Duodenal mucosa (tissue), 2 donors: Measurements from ENCODE around the gene TAF11L13.
"Not testable (repeated sequence)": the region's sequence is repeated elsewhere in the genome, so short reads cannot be mapped to it uniquely, and the experiment has no call there.

Experiments
- H3K27ac ChIP-seq: one replicate; pipeline ENCODE4 v1.7.0; 2013; ENCODE audit warnings: low read depth, low read length
- H3K27me3 ChIP-seq, 2 donors: one replicate each; pipeline ENCODE4 v1.7.0; 2013; ENCODE audit warnings: low read length in 2 of 2, control low read depth in 1 of 2; ENCODE audit not compliant: insufficient read depth in 2 of 2, control insufficient read depth in 1 of 2
- H3K36me3 ChIP-seq, 2 donors: one replicate each; pipeline ENCODE4 v1.7.0; 2013; ENCODE audit warnings: low read length in 2 of 2, control low read depth in 1 of 2; ENCODE audit not compliant: insufficient read depth in 2 of 2, control insufficient read depth in 1 of 2
- H3K4me1 ChIP-seq, 2 donors: one replicate each; pipeline ENCODE4 v1.7.0; 2013; ENCODE audit warnings: low read length in 2 of 2, control low read depth in 1 of 2; ENCODE audit not compliant: insufficient read depth in 2 of 2, control insufficient read depth in 1 of 2
- H3K4me3 ChIP-seq, 2 donors: one replicate each; pipeline ENCODE4 v1.7.0; 2013; ENCODE audit warnings: low read length in 2 of 2, low read depth in 1 of 2
- H3K9ac ChIP-seq, 2 donors: one replicate each; pipeline ENCODE4 v1.7.0; 2013; ENCODE audit warnings: low read length in 2 of 2, low read depth in 1 of 2
- H3K9me3 ChIP-seq, 2 donors: one replicate each; pipeline ENCODE4 v1.7.0; 2013; ENCODE audit warnings: low read length in 2 of 2, control low read depth in 1 of 2; ENCODE audit not compliant: control insufficient read depth in 1 of 2

The TAF11L13 gene

GRCh38 chr5:17619354-17619753 lies 12.5 kb upstream of the TAF11L13 start:
- H3K27me3 ChIP-seq = no peaks in the 10 kb centered on the region
- H3K36me3 ChIP-seq = no peaks in the 10 kb centered on the region
- no peak overlapping the region for H3K4me3 ChIP-seq
- H3K4me1 ChIP-seq = no peaks in the 10 kb centered on the region
- H3K27ac ChIP-seq = no peak overlapping the region
- H3K9ac ChIP-seq = no peak overlapping the region
- H3K9me3 ChIP-seq = peaks cover 0 to 12% of the 10 kb centered on the region in 2 donors

GRCh38 chr5:17620627-17621026 lies 11.3 kb upstream of the TAF11L13 start:
- H3K9me3 ChIP-seq = peaks cover 0 to 7% of the 10 kb centered on the region in 2 donors
- no peaks in the 10 kb centered on the region for H3K4me1 ChIP-seq
- no peaks in the 10 kb centered on the region for H3K36me3 ChIP-seq
- no peak overlapping the region for H3K4me3 ChIP-seq
- H3K9ac ChIP-seq = no peak overlapping the region
- H3K27ac ChIP-seq = no peak overlapping the region
- no peaks in the 10 kb centered on the region for H3K27me3 ChIP-seq

- Histone ChIP-seq H3K36me3 (no peaks in the 10 kb centered on the region), H3K4me3 (no peak overlapping the region), H3K27ac (no peak overlapping the region), H3K27me3 (no peaks in the 10 kb centered on the region), H3K4me1 (no peaks in the 10 kb centered on the region), H3K9me3 (peaks cover 0 to 2% of the 10 kb centered on the region in 2 donors), H3K9ac (no peak overlapping the region)
Observed at GRCh38 chr5:17625686-17626085, 6.2 kb upstream of the TAF11L13 start.

- no peak within 1 kb of the TSS for H3K27ac ChIP-seq
- no peaks in the 10 kb centered on the region for H3K27me3 ChIP-seq
- no peaks in the 10 kb centered on the region for H3K36me3 ChIP-seq
- no peak within 1 kb of the TSS for H3K4me3 ChIP-seq
- H3K9me3 ChIP-seq = peaks cover 4 to 7% of the 10 kb centered on the region in 2 donors
- H3K9ac ChIP-seq = no peak within 1 kb of the TSS
- H3K4me1 ChIP-seq = no peaks in the 10 kb centered on the region
Observed at GRCh38 chr5:17634160-17634559, 2.3 kb downstream of the TAF11L13 start, which contains the start of gene TAF11L14. Gene TAF11L14, plus strand, starts transcription at chr5:17634460.

GRCh38 chr5:17649232-17649631 lies 17.3 kb downstream of the TAF11L13 start:
- H3K9me3 ChIP-seq, H3K27me3 ChIP-seq, H3K27ac ChIP-seq, H3K36me3 ChIP-seq, H3K4me3 ChIP-seq, H3K4me1 ChIP-seq, H3K9ac ChIP-seq: not testable (repeated sequence)

- not testable (repeated sequence) for H3K27me3 ChIP-seq, H3K9ac ChIP-seq, H3K4me1 ChIP-seq, H3K36me3 ChIP-seq, H3K9me3 ChIP-seq, H3K27ac ChIP-seq, H3K4me3 ChIP-seq
Observed at GRCh38 chr5:17655201-17655759, 23.4 kb downstream of the TAF11L13 start.

- Histone ChIP-seq H3K36me3 (no peaks in the 10 kb centered on the region), H3K9ac (no peak overlapping the region), H3K27ac (no peak overlapping the region), H3K27me3 (no peaks in the 10 kb centered on the region), H3K9me3 (peaks cover 0 to 4% of the 10 kb centered on the region in 2 donors), H3K4me1 (no peaks in the 10 kb centered on the region), H3K4me3 (no peak overlapping the region)
Observed at GRCh38 chr5:17655921-17656320, 24.0 kb downstream of the TAF11L13 start.

GRCh38 chr5:17663182-17663581 lies 31.3 kb downstream of the TAF11L13 start:
- Histone ChIP-seq H3K4me1 (no peaks in the 10 kb centered on the region), H3K27me3 (no peaks in the 10 kb centered on the region), H3K9ac (no peak overlapping the region), H3K36me3 (no peaks in the 10 kb centered on the region), H3K27ac (no peak overlapping the region), H3K9me3 (peaks cover 4 to 14% of the 10 kb centered on the region in 2 donors), H3K4me3 (no peak overlapping the region)

- peaks cover 14 to 24% of the 10 kb centered on the region in 2 donors for H3K9me3 ChIP-seq
- H3K4me3 ChIP-seq = no peak overlapping the region
- no peak overlapping the region for H3K27ac ChIP-seq
- no peaks in the 10 kb centered on the region for H3K27me3 ChIP-seq
- H3K4me1 ChIP-seq = no peaks in the 10 kb centered on the region
- no peaks in the 10 kb centered on the region for H3K36me3 ChIP-seq
- H3K9ac ChIP-seq = no peak overlapping the region
Observed at GRCh38 chr5:17665836-17666235, 33.9 kb downstream of the TAF11L13 start.

- peaks cover 21 to 28% of the 10 kb centered on the region in 2 donors for H3K9me3 ChIP-seq
- no peaks in the 10 kb centered on the region for H3K36me3 ChIP-seq
- no peak overlapping the region for H3K4me3 ChIP-seq
- H3K27me3 ChIP-seq = no peaks in the 10 kb centered on the region
- no peak overlapping the region for H3K27ac ChIP-seq
- no peaks in the 10 kb centered on the region for H3K4me1 ChIP-seq
- no peak overlapping the region for H3K9ac ChIP-seq
Observed at GRCh38 chr5:17666726-17667235, 34.9 kb downstream of the TAF11L13 start.
